Hepatocyte (in vitro differentiated cells): ENCODE data around the gene EIF4G3.
"Not testable (repeated sequence)": the region's sequence is repeated elsewhere in the genome, so short reads cannot be mapped to it uniquely, and the experiment has no call there.

ENCODE experiments used
- CTCF ChIP-seq: fragments of 200-600 bp; sonication (generic); IDR thresholded peaks from 2 replicates; pipeline ENCODE4 v1.5.1; 2016; ENCODE audit warnings: antibody characterized with exemption, mild to moderate bottlenecking; ENCODE audit not compliant: poor library complexity
- EZH2 ChIP-seq: fragments of 200-600 bp; sonication (generic); IDR thresholded peaks from 2 replicates; pipeline ENCODE4 v1.6.1; 2016; ENCODE audit warnings: antibody characterized with exemption, mild to moderate bottlenecking, borderline replicate concordance

DNA sequence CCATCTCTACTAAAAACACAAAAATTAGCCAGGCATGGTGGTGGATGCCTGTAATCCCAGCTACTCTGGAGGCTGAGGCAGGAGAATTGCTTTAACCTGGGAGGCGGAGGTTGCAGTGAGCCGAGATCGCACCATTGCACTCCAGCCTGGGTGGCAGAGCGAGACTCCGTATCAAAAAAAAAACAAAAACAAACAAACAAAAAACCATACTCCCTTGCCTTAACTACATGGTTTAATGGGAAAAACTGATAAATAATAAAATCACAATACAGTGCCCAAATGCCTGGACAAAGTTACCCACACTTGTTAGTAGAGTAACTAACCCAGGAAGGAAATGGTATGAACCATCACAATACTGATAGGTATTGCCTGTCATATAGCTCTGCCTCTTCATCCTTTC is 40.4 kb downstream of the EIF4G3 start:
- TF ChIP-seq CTCF, EZH2: not testable (repeated sequence)
